T47D (cell line): ENCODE data around the gene CACHD1.
A peak's percentile ranks its signal among the peaks of the same experiment; 100 is the strongest.
"Not testable (repeated sequence)": the region's sequence is repeated elsewhere in the genome, so short reads cannot be mapped to it uniquely, and the experiment has no call there.

Experiments
- DNase-seq, 2 experiments: peaks; one replicate each; pipeline versions ENCODE4 v3.0.0 to v3.0.0-alpha.2; 2011 to 2012; ENCODE audit warnings: low read depth in 1 of 2, low spot score in 1 of 2
- JUND ChIP-seq: IDR thresholded peaks from 2 replicates; pipeline ENCODE4 v1.6.1; 2012; ENCODE audit warnings: low read depth
- in situ Hi-C: cut with HindIII; loops from 2 replicates; pipeline ENCODE4 v1.10.0; 2016; ENCODE audit warnings: low sequenced_read_pairs, low pct_unique_long_range_greater_than_20kb

The CACHD1 gene

GRCh38 chr1:64686828-64687724 lies 217.1 kb downstream of the CACHD1 start:
- in situ Hi-C loops, result no loop called here

GRCh38 chr1:64687725-64688327 lies 217.9 kb downstream of the CACHD1 start:
- no peak for DNase-seq
- TF ChIP-seq JUND, result no peak
- in situ Hi-C loops, result no loop called here

More at GRCh38 chr1:64686828-64687724, 217.1 kb downstream of the CACHD1 start:
- TF ChIP-seq JUND, result no peak
- DNase-seq, result peak; percentile 11 to 69

GRCh38 chr1:64691626-64692025 lies 221.7 kb downstream of the CACHD1 start:
- DNase-seq, result no peak
- TF ChIP-seq JUND, result no peak
- in situ Hi-C loops, result no loop called here

- no peak for TF ChIP-seq JUND
- in situ Hi-C loops, result no loop called here
- DNase-seq, result no peak
These were observed 223.0 kb downstream of the CACHD1 start for GRCh38 chr1:64692911-64693310.

GRCh38 chr1:64693406-64693805 lies 223.5 kb downstream of the CACHD1 start:
- TF ChIP-seq JUND, result no peak
- in situ Hi-C loops, result no loop called here
- DNase-seq, result no peak

GRCh38 chr1:64696879-64697278 lies 226.9 kb downstream of the CACHD1 start:
- in situ Hi-C loops, result no loop called here
- TF ChIP-seq JUND, result no peak
- no peak for DNase-seq

GRCh38 chr1:64699327-64699726 lies 229.4 kb downstream of the CACHD1 start:
- in situ Hi-C loops, result no loop called here
- no peak for DNase-seq
- no peak for TF ChIP-seq JUND

GRCh38 chr1:64701071-64701470 lies 231.1 kb downstream of the CACHD1 start:
- TF ChIP-seq JUND, result no peak
- in situ Hi-C loops, result no loop called here
- peak in 1 of 2 experiments; percentile 3 for DNase-seq

GRCh38 chr1:64701886-64702285 lies 232.0 kb downstream of the CACHD1 start:
- no peak for TF ChIP-seq JUND
- in situ Hi-C loops, result no loop called here
- DNase-seq, result no peak

GRCh38 chr1:64702670-64703069 lies 232.7 kb downstream of the CACHD1 start:
- in situ Hi-C loops, DNase-seq: not testable (repeated sequence)

GRCh38 chr1:64703600-64703999 lies 233.7 kb downstream of the CACHD1 start:
- in situ Hi-C loops, result no loop called here
- no peak for TF ChIP-seq JUND
- DNase-seq, result no peak

GRCh38 chr1:64705591-64705990 lies 235.7 kb downstream of the CACHD1 start:
- DNase-seq, result no peak
- no peak for TF ChIP-seq JUND
- in situ Hi-C loops, result no loop called here

GRCh38 chr1:64711266-64711665 lies 241.3 kb downstream of the CACHD1 start:
- DNase-seq, result no peak
- in situ Hi-C loops, result no loop called here
- no peak for TF ChIP-seq JUND
